Measurements from ENCODE around the gene NEURL1.

GRCh38 chr10:103512166-103512565 lies 18.7 kb downstream of the NEURL1 start:
- TF ChIP-seq POLR2AphosphoS5 (IDR thresholded peaks at IDR 0.05; ENCODE audit: low read depth, low read length) (no peak), REST (IDR thresholded peaks at IDR 0.05; ENCODE audit: insufficient read depth in 1 of 2, low read depth in 2 of 2, low read length in 2 of 2) (no peak), TAF1 (IDR thresholded peaks at IDR 0.05; ENCODE audit: borderline replicate concordance, insufficient read depth, low read length) (no peak), SIN3A (IDR thresholded peaks at IDR 0.05; ENCODE audit: borderline replicate concordance, insufficient read depth, low read length) (no peak), FOXP2 (optimal IDR thresholded peaks at IDR 0.05; ENCODE audit: borderline replicate concordance, extremely low read depth, extremely low read length, insufficient read depth) (no peak)
